K562 (cell line): Measurements from ENCODE around the gene ITPRIPL1. TPM values are rescaled to one million over a fixed set of nuclear protein-coding genes. Genes with fewer than 3 reads are reported as not detected.

Experiments
- BRD9 ChIP-seq: fragments of 450-650 bp; IDR thresholded peaks from 2 replicates; pipeline ENCODE4 v1.6.1; 2018; ENCODE audit warnings: low read depth; ENCODE audit not compliant: partially characterized antibody
- CBFA2T3 ChIP-seq: fragments of 450-650 bp; IDR thresholded peaks from 2 replicates; pipeline ENCODE4 v1.6.1; 2017
- CEBPB ChIP-seq: fragments of 450-650 bp; IDR thresholded peaks from 2 replicates; pipeline ENCODE4 v1.6.1; 2016; ENCODE audit warnings: missing genetic modification characterization, missing compliant biosample characterization
- DPF2 ChIP-seq: fragments of 450-650 bp; IDR thresholded peaks from 2 replicates; pipeline ENCODE4 v1.6.1; 2016
- EGR1 ChIP-seq: fragments of 450-650 bp; conservative IDR thresholded peaks from 2 replicates; pipeline ENCODE4 v1.6.1; 2017; ENCODE audit warnings: mild to moderate bottlenecking
- ELF2 ChIP-seq: fragments of 250-450 bp; sonication (Bioruptor Pico); IDR thresholded peaks from 2 replicates; pipeline ENCODE4 v1.5.0; 2021; ENCODE audit warnings: mild to moderate bottlenecking
- HDAC3 ChIP-seq: fragments of 450-650 bp; IDR thresholded peaks from 2 replicates; pipeline ENCODE4 v1.6.1; 2018; ENCODE audit warnings: borderline replicate concordance, mild to moderate bottlenecking, moderate library complexity; ENCODE audit not compliant: partially characterized antibody
- KAT2B ChIP-seq: IDR thresholded peaks from one replicate; pipeline ENCODE4 v1.6.1; 2012; ENCODE audit warnings: low read depth, mild to moderate bottlenecking, control low read depth, inconsistent platforms, low read length, moderate library complexity
- NCOA6 ChIP-seq: fragments of 450-650 bp; IDR thresholded peaks from 2 replicates; pipeline ENCODE4 v1.6.1; 2017; ENCODE audit warnings: mild to moderate bottlenecking
- ZBTB7A ChIP-seq: IDR thresholded peaks from 2 replicates; pipeline ENCODE4 v1.6.1; 2011; ENCODE audit warnings: low read depth, mild to moderate bottlenecking, low read length, moderate library complexity, borderline replicate concordance; ENCODE audit not compliant: control insufficient read depth
- ZFP1 ChIP-seq: fragments of 450-650 bp; formaldehyde crosslinking; IDR thresholded peaks from 2 replicates; pipeline ENCODE4 v1.4.0; 2020; ENCODE audit warnings: mild to moderate bottlenecking, mixed read lengths
- ZNF12 ChIP-seq: sonication (generic); formaldehyde crosslinking; IDR thresholded peaks from 2 replicates; pipeline ENCODE4 v1.4.0; 2020; ENCODE audit warnings: mild to moderate bottlenecking, missing genetic modification reagents
- ZNF263 ChIP-seq: sonication (generic); formaldehyde crosslinking; IDR thresholded peaks from 2 replicates; pipeline ENCODE4 v1.8.0; 2022; ENCODE audit warnings: mild to moderate bottlenecking, missing genetic modification reagents, borderline replicate concordance
- ZNF408 ChIP-seq: fragments of 250-450 bp; sonication (Bioruptor Pico); IDR thresholded peaks from 2 replicates; pipeline ENCODE4 v1.4.0; 2020; ENCODE audit warnings: low read depth, mild to moderate bottlenecking, moderate library complexity
- polyA plus RNA-seq, 8 experiments: library from polyadenylated mRNA; depleted of rRNA in 4 of 8; stranded (reverse) in 5 of 8; unstranded in 3 of 8; fragments of >200 nt; fragmentation: Nextera tagmentation in 2 of 8; fragmentation: Illumina TruSeq in 1 of 8; extraction: Ambion mirVana in 2 of 8; extraction: Trizol in 1 of 8; gene quantifications; 2 replicates each; pipeline versions ENCODE4 v1.2.1 to v1.2.3, GENCODE V29; 2011 to 2014; ENCODE audit warnings: inconsistent platforms in 1 of 8, missing spikeins in 1 of 8
- total RNA-seq, 7 experiments: library from RNA; depleted of rRNA in 6 of 7; stranded (reverse); fragments of >200 nt in 6 of 7; fragmentation: Illumina TruSeq in 2 of 7; extraction: Trizol in 2 of 7; gene quantifications; 2 replicates each; pipeline versions ENCODE4 v1.2.1 to v1.2.3, GENCODE V29; 2011 to 2021; ENCODE audit warnings: low replicate concordance in 1 of 7
- TF ChIP-seq, protein P1 (sequence below): fragments of 450-650 bp; formaldehyde crosslinking; IDR thresholded peaks from 2 replicates; pipeline ENCODE4 v1.4.0; 2020; ENCODE audit warnings: mild to moderate bottlenecking, mixed read lengths
- TF ChIP-seq, protein P2 (sequence below): sonication (generic); formaldehyde crosslinking; IDR thresholded peaks from 2 replicates; pipeline ENCODE4 v1.8.0; 2022; ENCODE audit warnings: missing genetic modification reagents, mild to moderate bottlenecking, moderate library complexity, borderline replicate concordance
- TF ChIP-seq, protein P3 (sequence below): fragments of 450-650 bp; formaldehyde crosslinking; IDR thresholded peaks from 2 replicates; pipeline ENCODE4 v1.4.0; 2020; ENCODE audit warnings: mild to moderate bottlenecking, moderate library complexity
- TF ChIP-seq, protein P4 (sequence below): fragments of 250-450 bp; sonication (Bioruptor Pico); IDR thresholded peaks from 2 replicates; pipeline ENCODE4 v1.9.0; 2021; ENCODE audit warnings: mild to moderate bottlenecking, inconsistent platforms
- TF ChIP-seq, protein P5 (sequence below): sonication (generic); IDR thresholded peaks from 2 replicates; pipeline ENCODE4 v1.6.1; 2016
- TF ChIP-seq, protein P6 (sequence below): fragments of 450-650 bp; formaldehyde crosslinking; IDR thresholded peaks from 2 replicates; pipeline ENCODE4 v1.4.0; 2022; ENCODE audit warnings: mild to moderate bottlenecking, moderate library complexity

The ITPRIPL1 gene
- total and polyA plus RNA-seq, 9 of the 15 experiments (the other 6 are each of a cell fraction or from before 2014, with no cell fraction given): 0.99 to 9.0 (median 6.4) TPM

DNA sequence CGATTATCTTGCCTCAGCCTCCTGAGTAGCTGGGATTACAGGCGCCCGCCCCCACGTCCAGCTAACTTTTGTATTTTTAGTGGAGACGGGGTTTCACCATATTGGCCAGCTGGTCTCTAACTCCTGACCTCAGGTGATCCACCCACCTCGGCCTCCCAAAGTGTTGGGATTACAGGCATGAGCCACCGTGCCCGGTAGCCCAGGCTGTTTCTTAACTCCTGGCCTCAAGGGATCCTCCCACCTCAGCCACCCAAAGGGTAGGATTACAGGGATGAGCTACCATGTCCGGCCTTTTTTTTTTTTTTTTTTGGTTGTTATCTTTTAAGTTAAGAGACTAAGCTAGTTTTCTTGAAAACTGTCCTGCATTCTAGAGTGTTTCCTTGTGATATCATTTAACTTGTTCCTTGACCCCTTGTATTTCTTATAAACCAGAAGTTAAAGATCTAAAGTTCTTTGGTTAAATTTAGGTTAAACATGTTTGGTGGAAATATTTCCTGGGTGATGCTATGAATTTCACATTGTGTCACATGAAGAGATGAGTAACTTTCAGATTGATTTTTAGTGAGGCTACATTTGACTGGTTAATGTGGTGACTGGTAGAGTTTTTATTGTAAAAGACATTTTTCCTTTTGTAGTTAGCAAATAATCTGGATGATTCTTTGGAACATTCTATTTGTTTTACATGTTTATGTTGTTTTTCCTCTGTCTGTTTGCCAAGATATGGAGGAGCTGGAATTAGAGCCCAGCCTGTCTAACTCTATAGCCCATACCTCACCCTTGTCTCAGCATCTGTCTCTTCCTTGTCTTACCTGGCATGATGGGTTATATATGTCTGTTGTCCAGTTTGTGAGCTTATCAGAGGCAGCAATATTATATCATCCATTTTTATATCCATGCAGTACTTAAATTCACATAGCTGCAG lies 15.6 kb downstream of the ITPRIPL1 start (continued):
- TF ChIP-seq, protein P1, sequence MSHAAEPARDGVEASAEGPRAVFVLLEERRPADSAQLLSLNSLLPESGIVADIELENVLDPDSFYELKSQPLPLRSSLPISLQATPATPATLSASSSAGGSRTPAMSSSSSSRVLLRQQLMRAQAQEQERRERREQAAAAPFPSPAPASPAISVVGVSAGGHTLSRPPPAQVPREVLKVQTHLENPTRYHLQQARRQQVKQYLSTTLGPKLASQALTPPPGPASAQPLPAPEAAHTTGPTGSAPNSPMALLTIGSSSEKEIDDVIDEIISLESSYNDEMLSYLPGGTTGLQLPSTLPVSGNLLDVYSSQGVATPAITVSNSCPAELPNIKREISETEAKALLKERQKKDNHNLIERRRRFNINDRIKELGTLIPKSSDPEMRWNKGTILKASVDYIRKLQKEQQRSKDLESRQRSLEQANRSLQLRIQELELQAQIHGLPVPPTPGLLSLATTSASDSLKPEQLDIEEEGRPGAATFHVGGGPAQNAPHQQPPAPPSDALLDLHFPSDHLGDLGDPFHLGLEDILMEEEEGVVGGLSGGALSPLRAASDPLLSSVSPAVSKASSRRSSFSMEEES (CRISPR knock-in tag): no peak
- no peak for TF ChIP-seq ZBTB7A
- no peak for TF ChIP-seq KAT2B
- peak; percentile 65 for TF ChIP-seq EGR1
- TF ChIP-seq NCOA6: no peak
- no peak for TF ChIP-seq ZNF263
- TF ChIP-seq, protein P2, sequence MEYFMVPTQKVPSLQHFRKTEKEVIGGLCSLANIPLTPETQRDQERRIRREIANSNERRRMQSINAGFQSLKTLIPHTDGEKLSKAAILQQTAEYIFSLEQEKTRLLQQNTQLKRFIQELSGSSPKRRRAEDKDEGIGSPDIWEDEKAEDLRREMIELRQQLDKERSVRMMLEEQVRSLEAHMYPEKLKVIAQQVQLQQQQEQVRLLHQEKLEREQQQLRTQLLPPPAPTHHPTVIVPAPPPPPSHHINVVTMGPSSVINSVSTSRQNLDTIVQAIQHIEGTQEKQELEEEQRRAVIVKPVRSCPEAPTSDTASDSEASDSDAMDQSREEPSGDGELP: peak; percentile 27; the same call in 1 of the 2 replicates
- TF ChIP-seq, protein P3, sequence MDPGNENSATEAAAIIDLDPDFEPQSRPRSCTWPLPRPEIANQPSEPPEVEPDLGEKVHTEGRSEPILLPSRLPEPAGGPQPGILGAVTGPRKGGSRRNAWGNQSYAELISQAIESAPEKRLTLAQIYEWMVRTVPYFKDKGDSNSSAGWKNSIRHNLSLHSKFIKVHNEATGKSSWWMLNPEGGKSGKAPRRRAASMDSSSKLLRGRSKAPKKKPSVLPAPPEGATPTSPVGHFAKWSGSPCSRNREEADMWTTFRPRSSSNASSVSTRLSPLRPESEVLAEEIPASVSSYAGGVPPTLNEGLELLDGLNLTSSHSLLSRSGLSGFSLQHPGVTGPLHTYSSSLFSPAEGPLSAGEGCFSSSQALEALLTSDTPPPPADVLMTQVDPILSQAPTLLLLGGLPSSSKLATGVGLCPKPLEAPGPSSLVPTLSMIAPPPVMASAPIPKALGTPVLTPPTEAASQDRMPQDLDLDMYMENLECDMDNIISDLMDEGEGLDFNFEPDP (CRISPR knock-in tag): no peak
- TF ChIP-seq CBFA2T3: peak; percentile 53
- no peak for TF ChIP-seq ZNF12 (CRISPR knock-in tag)
- TF ChIP-seq, protein P4, sequence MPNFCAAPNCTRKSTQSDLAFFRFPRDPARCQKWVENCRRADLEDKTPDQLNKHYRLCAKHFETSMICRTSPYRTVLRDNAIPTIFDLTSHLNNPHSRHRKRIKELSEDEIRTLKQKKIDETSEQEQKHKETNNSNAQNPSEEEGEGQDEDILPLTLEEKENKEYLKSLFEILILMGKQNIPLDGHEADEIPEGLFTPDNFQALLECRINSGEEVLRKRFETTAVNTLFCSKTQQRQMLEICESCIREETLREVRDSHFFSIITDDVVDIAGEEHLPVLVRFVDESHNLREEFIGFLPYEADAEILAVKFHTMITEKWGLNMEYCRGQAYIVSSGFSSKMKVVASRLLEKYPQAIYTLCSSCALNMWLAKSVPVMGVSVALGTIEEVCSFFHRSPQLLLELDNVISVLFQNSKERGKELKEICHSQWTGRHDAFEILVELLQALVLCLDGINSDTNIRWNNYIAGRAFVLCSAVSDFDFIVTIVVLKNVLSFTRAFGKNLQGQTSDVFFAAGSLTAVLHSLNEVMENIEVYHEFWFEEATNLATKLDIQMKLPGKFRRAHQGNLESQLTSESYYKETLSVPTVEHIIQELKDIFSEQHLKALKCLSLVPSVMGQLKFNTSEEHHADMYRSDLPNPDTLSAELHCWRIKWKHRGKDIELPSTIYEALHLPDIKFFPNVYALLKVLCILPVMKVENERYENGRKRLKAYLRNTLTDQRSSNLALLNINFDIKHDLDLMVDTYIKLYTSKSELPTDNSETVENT (CRISPR knock-in tag): no peak
- TF ChIP-seq, protein P5, sequence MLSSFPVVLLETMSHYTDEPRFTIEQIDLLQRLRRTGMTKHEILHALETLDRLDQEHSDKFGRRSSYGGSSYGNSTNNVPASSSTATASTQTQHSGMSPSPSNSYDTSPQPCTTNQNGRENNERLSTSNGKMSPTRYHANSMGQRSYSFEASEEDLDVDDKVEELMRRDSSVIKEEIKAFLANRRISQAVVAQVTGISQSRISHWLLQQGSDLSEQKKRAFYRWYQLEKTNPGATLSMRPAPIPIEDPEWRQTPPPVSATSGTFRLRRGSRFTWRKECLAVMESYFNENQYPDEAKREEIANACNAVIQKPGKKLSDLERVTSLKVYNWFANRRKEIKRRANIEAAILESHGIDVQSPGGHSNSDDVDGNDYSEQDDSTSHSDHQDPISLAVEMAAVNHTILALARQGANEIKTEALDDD: peak; percentile 61
- TF ChIP-seq, protein P6, sequence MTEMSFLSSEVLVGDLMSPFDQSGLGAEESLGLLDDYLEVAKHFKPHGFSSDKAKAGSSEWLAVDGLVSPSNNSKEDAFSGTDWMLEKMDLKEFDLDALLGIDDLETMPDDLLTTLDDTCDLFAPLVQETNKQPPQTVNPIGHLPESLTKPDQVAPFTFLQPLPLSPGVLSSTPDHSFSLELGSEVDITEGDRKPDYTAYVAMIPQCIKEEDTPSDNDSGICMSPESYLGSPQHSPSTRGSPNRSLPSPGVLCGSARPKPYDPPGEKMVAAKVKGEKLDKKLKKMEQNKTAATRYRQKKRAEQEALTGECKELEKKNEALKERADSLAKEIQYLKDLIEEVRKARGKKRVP (CRISPR knock-in tag): no peak
- no peak for TF ChIP-seq BRD9
- no peak for TF ChIP-seq HDAC3
- 0 out of 2 replicates have a peak, but pooled peaks have one; percentile 37 for TF ChIP-seq DPF2
- TF ChIP-seq ZFP1: no peak
- no peak for TF ChIP-seq ZNF408
- TF ChIP-seq CEBPB (tag): no peak
- TF ChIP-seq ELF2: no peak
